Measurements from ENCODE around the gene EFNA1.

EFNA1 gene

DNA sequence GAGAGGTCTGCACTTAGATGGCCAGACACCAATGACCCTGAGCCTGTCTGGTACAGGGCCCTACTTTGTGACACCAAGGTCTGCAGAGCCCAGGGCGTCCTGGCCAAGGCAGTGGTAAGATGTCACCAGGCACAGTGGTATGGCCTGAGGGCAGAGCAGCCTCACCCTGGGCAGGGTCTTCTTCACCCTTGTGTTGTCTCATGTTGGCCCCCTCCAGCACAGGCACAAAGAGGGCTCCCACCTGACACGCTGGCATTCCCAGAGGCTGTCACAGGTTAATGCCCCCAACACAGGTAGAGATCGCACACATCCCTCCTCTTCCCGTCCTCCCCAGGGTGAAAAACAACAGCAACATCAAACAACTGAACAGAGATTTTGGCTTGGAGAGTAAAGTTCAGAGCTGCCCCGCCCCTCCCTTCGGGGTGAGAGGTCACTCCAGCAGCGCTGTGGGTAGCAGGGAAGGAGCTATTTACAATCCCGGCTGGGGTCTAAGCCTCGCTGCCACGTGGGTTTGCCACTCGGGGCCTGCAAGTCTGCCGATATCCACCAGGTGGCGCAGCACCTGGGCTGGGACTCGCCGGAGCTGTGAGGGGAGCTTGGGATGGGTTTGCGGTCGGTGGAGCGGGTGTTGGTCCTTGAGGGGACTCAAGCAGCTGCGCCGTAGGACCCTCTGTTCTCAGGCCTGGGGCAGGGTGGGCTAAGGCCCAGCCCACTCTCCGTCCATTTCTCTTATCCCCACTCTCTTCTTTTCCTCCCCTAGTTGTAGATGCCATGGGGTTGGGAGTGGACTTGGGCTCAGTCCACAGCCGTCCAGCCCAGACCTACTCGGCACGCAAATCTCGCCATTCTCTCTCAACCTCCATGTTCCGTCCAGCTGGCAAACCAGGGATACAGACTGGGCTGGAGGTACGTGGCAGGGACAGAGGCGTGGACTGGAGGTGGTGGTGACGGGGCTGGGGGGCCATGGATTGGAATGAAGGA is 36.3 kb upstream of the EFNA1 start:
- no peak overlapping the region for H3K9ac ChIP-seq (ENCODE audit: insufficient read length)
- peak overlapping the region; percentile 44 for H3K4me3 ChIP-seq
- H3K27ac ChIP-seq: no peak overlapping the region
- TF ChIP-seq POLR2AphosphoS5 (IDR thresholded peaks at IDR 0.05; ENCODE audit: borderline replicate concordance, low read depth, low read length) (no peak), EZH2 (IDR thresholded peaks at IDR 0.05) (no peak), FOXP2 (optimal IDR thresholded peaks at IDR 0.05; ENCODE audit: control extremely low read depth, extremely low read length, insufficient read depth) (no peak)
- H3K9me3 ChIP-seq (ENCODE audit: low read depth, low read length): no peaks in the 10 kb centered on the region
- no peak for DNase-seq (ENCODE audit: low read depth, low spot score)
- no peaks in the 10 kb centered on the region for H3K36me3 ChIP-seq (ENCODE audit: insufficient read depth, low read length)

DNA sequence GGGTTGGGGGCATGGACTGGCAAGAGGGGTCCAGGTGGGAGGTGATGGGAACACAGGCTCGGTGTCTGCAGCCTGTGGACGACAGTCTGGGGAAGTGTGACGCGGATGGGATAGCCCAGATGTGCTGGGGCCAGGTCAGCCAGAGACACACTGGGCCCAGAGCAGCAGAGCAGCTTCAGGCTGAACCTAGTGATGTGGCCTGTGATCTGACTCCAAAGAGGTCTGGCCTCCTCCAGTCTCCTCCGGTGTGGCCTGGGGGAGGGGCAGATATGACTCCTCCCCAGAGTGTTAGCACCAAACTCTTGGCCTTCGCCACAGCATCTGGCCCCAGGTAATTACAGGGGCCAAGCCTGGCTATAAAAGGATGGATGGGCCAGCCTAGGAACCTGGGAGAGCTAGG is 35.5 kb upstream of the EFNA1 start:
- Histone ChIP-seq H3K27ac (no peak overlapping the region), H3K9ac (ENCODE audit: insufficient read length) (no peak overlapping the region)
- TF ChIP-seq POLR2AphosphoS5 (IDR thresholded peaks at IDR 0.05; ENCODE audit: borderline replicate concordance, low read depth, low read length): no peak
- no peak for TF ChIP-seq FOXP2 (optimal IDR thresholded peaks at IDR 0.05; ENCODE audit: control extremely low read depth, extremely low read length, insufficient read depth)
- TF ChIP-seq EZH2 (IDR thresholded peaks at IDR 0.05): no peak

DNA sequence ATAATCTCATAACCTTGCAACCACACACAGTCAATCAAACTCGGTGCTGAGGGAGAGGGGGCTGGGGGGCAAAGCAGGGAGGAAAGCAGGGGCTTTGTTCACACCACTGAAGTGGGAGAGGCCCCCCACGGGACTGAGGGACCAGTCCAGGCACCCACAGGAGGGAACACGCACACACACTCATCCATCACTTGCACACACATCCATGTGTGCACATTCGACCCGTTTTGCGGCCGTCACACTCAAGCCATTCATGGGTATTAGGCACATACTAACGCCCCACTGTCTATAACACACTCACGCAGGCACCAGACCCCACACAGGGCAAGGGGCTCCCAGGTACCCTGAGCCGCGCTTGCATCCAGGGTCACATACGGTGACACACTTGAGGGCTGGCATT is 35.0 kb upstream of the EFNA1 start:
- DNase-seq (ENCODE audit: low read depth, low spot score): no peak
- Histone ChIP-seq H3K36me3 (ENCODE audit: insufficient read depth, low read length) (no peaks in the 10 kb centered on the region), H3K9ac (ENCODE audit: insufficient read length) (no peak overlapping the region), H3K27ac (no peak overlapping the region), H3K4me3 (no peak overlapping the region), H3K9me3 (ENCODE audit: low read depth, low read length) (no peaks in the 10 kb centered on the region)
- no peak for TF ChIP-seq POLR2AphosphoS5 (IDR thresholded peaks at IDR 0.05; ENCODE audit: borderline replicate concordance, low read depth, low read length)
- TF ChIP-seq EZH2 (IDR thresholded peaks at IDR 0.05): no peak
- no peak for TF ChIP-seq FOXP2 (optimal IDR thresholded peaks at IDR 0.05; ENCODE audit: control extremely low read depth, extremely low read length, insufficient read depth)

More for the DNA sequence above, 35.5 kb upstream of the EFNA1 start:
- H3K36me3 ChIP-seq (ENCODE audit: insufficient read depth, low read length): no peaks in the 10 kb centered on the region
- no peak for DNase-seq (ENCODE audit: low read depth, low spot score)
- H3K4me3 ChIP-seq: no peak overlapping the region
- H3K9me3 ChIP-seq (ENCODE audit: low read depth, low read length): no peaks in the 10 kb centered on the region

DNA sequence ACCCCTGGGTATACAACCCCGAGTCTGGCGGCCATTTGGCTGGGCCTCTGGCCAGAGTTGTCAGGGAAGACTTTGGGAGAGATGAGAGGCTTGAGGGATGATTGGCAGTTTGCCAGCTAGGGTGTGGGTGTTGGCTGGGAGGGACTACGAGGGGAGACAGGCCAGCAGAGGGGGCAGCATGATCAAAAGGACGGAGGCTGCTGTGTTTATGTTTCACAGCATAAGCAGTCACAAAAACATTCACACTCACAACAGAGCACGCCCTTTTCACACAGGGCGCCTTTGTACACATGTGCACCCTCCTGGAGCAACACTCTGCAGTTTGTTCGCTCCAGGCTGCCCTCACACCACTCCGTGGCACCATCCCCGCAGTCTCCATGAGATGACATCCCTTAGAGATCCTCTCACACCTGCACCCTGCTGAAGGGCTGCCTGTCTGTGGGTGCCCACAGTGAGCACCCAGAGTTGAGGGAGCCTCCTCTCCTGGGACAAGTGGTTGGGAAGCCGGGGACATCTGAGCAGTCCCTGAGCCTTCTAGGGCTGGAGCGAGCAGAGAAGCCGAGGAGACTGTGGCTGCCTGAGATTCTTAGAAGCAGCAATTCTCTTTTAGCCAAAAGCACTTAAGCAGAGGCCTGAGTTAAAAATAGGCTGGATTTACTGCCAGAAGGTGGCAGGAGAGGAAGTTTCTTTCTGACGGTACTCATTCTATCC is 33.6 kb upstream of the EFNA1 start:
- Histone ChIP-seq H3K4me3 (peak overlapping the region; percentile 33; the same call in 1 of the 2 replicates), H3K27ac (no peak overlapping the region), H3K9ac (ENCODE audit: insufficient read length) (no peak overlapping the region), H3K9me3 (ENCODE audit: low read depth, low read length) (no peaks in the 10 kb centered on the region), H3K36me3 (ENCODE audit: insufficient read depth, low read length) (no peaks in the 10 kb centered on the region)
- DNase-seq (ENCODE audit: low read depth, low spot score): no peak
- TF ChIP-seq EZH2 (IDR thresholded peaks at IDR 0.05) (no peak), FOXP2 (optimal IDR thresholded peaks at IDR 0.05; ENCODE audit: control extremely low read depth, extremely low read length, insufficient read depth) (no peak), POLR2AphosphoS5 (IDR thresholded peaks at IDR 0.05; ENCODE audit: borderline replicate concordance, low read depth, low read length) (no peak)

DNA sequence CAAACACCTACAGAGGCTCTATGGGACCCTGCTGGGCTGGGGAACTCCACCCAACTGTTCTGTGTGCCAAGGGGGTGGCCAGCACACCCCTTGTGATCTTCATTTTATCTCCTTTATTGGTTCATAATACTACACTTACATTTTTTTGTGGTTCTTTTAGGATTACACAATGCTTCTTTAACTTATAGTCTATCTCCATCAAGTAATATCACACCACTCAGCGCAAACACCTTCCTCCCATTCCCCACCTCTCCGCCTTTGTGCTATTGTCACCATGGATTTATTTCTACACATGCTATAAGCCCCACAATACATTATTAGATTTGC is 33.1 kb upstream of the EFNA1 start:
- Histone ChIP-seq H3K9me3 (ENCODE audit: low read depth, low read length) (no peaks in the 10 kb centered on the region), H3K4me3 (0 out of 2 replicates have a peak overlapping the region, but pooled peaks have one; percentile 14), H3K36me3 (ENCODE audit: insufficient read depth, low read length) (no peaks in the 10 kb centered on the region), H3K9ac (ENCODE audit: insufficient read length) (no peak overlapping the region), H3K27ac (no peak overlapping the region)
- DNase-seq (ENCODE audit: low read depth, low spot score): no peak
- no peak for TF ChIP-seq FOXP2 (optimal IDR thresholded peaks at IDR 0.05; ENCODE audit: control extremely low read depth, extremely low read length, insufficient read depth)
- no peak for TF ChIP-seq POLR2AphosphoS5 (IDR thresholded peaks at IDR 0.05; ENCODE audit: borderline replicate concordance, low read depth, low read length)
- no peak for TF ChIP-seq EZH2 (IDR thresholded peaks at IDR 0.05)

DNA sequence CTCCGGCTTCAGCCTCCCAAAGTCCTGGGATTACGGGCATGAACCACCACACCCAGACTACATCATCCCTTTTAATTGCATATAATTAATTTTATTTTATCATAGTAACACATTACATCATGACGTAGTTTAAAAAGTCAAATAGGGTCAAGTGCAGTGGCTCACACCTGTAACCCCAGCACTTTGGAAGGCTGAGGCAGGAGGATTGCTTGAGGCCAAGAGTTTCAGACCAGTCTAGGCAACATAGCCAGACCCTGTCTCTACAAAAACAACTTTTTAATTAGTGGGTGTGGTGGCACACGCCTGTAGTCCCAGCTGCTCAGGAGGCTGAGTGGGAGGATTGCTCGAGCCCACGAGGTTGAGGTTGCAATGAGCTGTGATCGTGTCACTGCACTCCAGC is 28.3 kb upstream of the EFNA1 start:
- no peak for TF ChIP-seq EZH2 (IDR thresholded peaks at IDR 0.05)
- no peak for TF ChIP-seq FOXP2 (optimal IDR thresholded peaks at IDR 0.05; ENCODE audit: control extremely low read depth, extremely low read length, insufficient read depth)
- no peak for TF ChIP-seq POLR2AphosphoS5 (IDR thresholded peaks at IDR 0.05; ENCODE audit: borderline replicate concordance, low read depth, low read length)
- no peak overlapping the region for H3K27ac ChIP-seq
- no peaks in the 10 kb centered on the region for H3K36me3 ChIP-seq (ENCODE audit: insufficient read depth, low read length)
- no peak overlapping the region for H3K9ac ChIP-seq (ENCODE audit: insufficient read length)
- no peaks in the 10 kb centered on the region for H3K9me3 ChIP-seq (ENCODE audit: low read depth, low read length)
- H3K4me3 ChIP-seq: no peak overlapping the region
- DNase-seq (ENCODE audit: low read depth, low spot score): no peak

DNA sequence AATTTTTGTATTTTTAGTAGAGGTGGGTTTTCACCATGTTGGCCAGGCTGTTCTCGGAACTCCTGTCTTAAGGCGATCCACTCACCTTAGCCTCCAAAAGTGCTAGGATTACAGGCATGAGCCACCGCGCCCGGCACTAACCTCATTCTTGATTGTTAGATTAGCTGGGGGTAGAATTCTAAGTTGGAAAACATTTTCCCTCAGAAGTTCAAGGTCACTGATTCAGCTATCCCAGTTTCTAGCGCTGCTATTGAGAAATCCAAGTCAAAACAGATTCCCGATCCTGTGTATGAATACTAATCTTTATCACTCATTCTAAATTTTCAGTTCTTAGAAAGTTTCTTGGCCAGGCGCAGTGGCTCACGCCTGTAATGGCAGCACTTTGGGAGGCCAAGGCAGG is 24.4 kb upstream of the EFNA1 start:
- Histone ChIP-seq H3K36me3 (ENCODE audit: insufficient read depth, low read length) (no peaks in the 10 kb centered on the region), H3K9me3 (ENCODE audit: low read depth, low read length) (no peaks in the 10 kb centered on the region), H3K9ac (ENCODE audit: insufficient read length) (no peak overlapping the region), H3K27ac (no peak overlapping the region), H3K4me3 (no peak overlapping the region)
- no peak for DNase-seq (ENCODE audit: low read depth, low spot score)
- TF ChIP-seq FOXP2 (optimal IDR thresholded peaks at IDR 0.05; ENCODE audit: control extremely low read depth, extremely low read length, insufficient read depth): no peak
- no peak for TF ChIP-seq EZH2 (IDR thresholded peaks at IDR 0.05)
- TF ChIP-seq POLR2AphosphoS5 (IDR thresholded peaks at IDR 0.05; ENCODE audit: borderline replicate concordance, low read depth, low read length): no peak

All from SK-N-MC (cell line).